ENCODE measurements around the gene FANCI.

FANCI gene

GRCh38 chr15:89322822-89323221, 79.0 kb downstream of the FANCI start:
- H4K20me1 ChIP-seq (ENCODE audit: insufficient read depth, low read length), result peaks cover 2% of the 10 kb centered on the region; the same call in 1 of the 2 replicates
- H3K27ac ChIP-seq (ENCODE audit: low read length), result no peak overlapping the region
- no peak overlapping the region for H2AFZ ChIP-seq (ENCODE audit: low read length)
- no peaks in the 10 kb centered on the region for H3K9me2 ChIP-seq (replicated peaks; ENCODE audit: insufficient read depth, low read length)
- DNase-seq, result no peak
- H3K27me3 ChIP-seq (replicated peaks; ENCODE audit: insufficient read depth, low read length), result no peaks in the 10 kb centered on the region
- H3K9me3 ChIP-seq (replicated peaks; ENCODE audit: insufficient read depth, low read length), result no peaks in the 10 kb centered on the region
- H3F3A ChIP-seq (ENCODE audit: insufficient read depth, low read length), result no peaks in the 10 kb centered on the region
- H3K9ac ChIP-seq (ENCODE audit: low read length), result no peak overlapping the region
- peaks cover 28% of the 10 kb centered on the region for H3K36me3 ChIP-seq (replicated peaks; ENCODE audit: insufficient read depth, low read length)
- no peak overlapping the region for H3K4me2 ChIP-seq (ENCODE audit: low read depth, low read length)
- TF ChIP-seq EZH2 (optimal IDR thresholded peaks at IDR 0.05; ENCODE audit: low read depth, low read length) (no peak), EZH2phosphoT487 (IDR thresholded peaks at IDR 0.05; ENCODE audit: low read length) (no peak)
- TF ChIP-seq, protein P1, sequence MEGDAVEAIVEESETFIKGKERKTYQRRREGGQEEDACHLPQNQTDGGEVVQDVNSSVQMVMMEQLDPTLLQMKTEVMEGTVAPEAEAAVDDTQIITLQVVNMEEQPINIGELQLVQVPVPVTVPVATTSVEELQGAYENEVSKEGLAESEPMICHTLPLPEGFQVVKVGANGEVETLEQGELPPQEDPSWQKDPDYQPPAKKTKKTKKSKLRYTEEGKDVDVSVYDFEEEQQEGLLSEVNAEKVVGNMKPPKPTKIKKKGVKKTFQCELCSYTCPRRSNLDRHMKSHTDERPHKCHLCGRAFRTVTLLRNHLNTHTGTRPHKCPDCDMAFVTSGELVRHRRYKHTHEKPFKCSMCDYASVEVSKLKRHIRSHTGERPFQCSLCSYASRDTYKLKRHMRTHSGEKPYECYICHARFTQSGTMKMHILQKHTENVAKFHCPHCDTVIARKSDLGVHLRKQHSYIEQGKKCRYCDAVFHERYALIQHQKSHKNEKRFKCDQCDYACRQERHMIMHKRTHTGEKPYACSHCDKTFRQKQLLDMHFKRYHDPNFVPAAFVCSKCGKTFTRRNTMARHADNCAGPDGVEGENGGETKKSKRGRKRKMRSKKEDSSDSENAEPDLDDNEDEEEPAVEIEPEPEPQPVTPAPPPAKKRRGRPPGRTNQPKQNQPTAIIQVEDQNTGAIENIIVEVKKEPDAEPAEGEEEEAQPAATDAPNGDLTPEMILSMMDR (IDR thresholded peaks at IDR 0.05; ENCODE audit: low read length), result no peak
- no peak overlapping the region for H3K4me3 ChIP-seq (ENCODE audit: low read length)
- peaks cover 61% of the 10 kb centered on the region for H3K79me2 ChIP-seq (ENCODE audit: low read length)
- no peaks in the 10 kb centered on the region for H3K4me1 ChIP-seq (ENCODE audit: low read length)

- Histone ChIP-seq H4K20me1 (ENCODE audit: insufficient read depth, low read length) (peaks cover 2% of the 10 kb centered on the region; the same call in 1 of the 2 replicates), H3K27me3 (replicated peaks; ENCODE audit: insufficient read depth, low read length) (no peaks in the 10 kb centered on the region), H3K4me1 (ENCODE audit: low read length) (no peaks in the 10 kb centered on the region), H3K36me3 (replicated peaks; ENCODE audit: insufficient read depth, low read length) (peaks cover 33% of the 10 kb centered on the region), H3K4me2 (ENCODE audit: low read depth, low read length) (no peak overlapping the region), H3F3A (ENCODE audit: insufficient read depth, low read length) (no peaks in the 10 kb centered on the region), H3K27ac (ENCODE audit: low read length) (no peak overlapping the region), H3K9me3 (replicated peaks; ENCODE audit: insufficient read depth, low read length) (no peaks in the 10 kb centered on the region), H3K4me3 (ENCODE audit: low read length) (no peak overlapping the region), H3K79me2 (ENCODE audit: low read length) (peaks cover 64% of the 10 kb centered on the region), H2AFZ (ENCODE audit: low read length) (no peak overlapping the region), H3K9me2 (replicated peaks; ENCODE audit: insufficient read depth, low read length) (no peaks in the 10 kb centered on the region), H3K9ac (ENCODE audit: low read length) (no peak overlapping the region)
- TF ChIP-seq, protein P1 (IDR thresholded peaks at IDR 0.05; ENCODE audit: low read length), result no peak
- no peak for TF ChIP-seq EZH2phosphoT487 (IDR thresholded peaks at IDR 0.05; ENCODE audit: low read length)
- no peak for TF ChIP-seq EZH2 (optimal IDR thresholded peaks at IDR 0.05; ENCODE audit: low read depth, low read length)
- no peak for DNase-seq
Measured at GRCh38 chr15:89323825-89324224, 80.0 kb downstream of the FANCI start.

DNA sequence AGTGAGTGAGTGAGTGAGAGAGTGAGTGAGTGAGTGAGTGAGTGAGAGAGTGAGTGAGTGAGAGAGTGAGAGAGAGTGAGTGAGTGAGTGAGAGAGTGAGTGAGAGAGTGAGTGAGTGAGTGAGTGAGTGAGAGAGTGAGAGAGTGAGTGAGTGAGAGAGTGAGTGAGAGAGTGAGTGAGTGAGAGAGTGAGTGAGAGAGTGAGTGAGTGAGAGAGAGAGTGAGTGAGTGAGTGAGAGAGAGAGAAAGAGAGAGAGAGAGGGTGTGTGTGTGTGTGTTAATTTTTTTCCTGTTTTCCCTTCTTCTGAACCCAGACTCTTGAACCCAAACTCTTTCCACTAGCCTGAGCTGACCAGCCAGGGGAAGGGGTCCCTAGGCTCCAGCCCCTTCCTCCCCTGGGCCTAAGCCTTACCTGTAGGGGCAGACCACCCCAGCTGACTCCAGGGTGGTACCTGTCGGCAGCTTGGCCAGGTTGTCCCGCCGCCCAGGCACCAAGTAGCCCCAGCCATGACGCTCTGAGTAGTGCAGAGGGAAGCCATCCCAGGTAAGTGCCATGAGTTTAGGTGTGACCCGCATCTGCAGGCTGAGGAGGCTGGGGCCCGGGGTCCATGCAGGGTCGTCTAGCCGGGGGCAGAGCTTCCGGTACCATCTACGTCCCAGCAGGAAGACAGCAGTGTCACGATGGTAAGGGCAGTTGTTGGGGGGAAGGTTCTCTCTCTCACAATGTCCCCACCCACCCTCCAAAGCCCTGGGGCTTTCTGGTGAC, 81.4 kb downstream of the FANCI start:
- peaks cover 2% of the 10 kb centered on the region; the same call in 1 of the 2 replicates for H3K4me1 ChIP-seq (ENCODE audit: low read length)
- no peak overlapping the region for H3K27ac ChIP-seq (ENCODE audit: low read length)
- H3K36me3 ChIP-seq (replicated peaks; ENCODE audit: insufficient read depth, low read length), result peaks cover 35% of the 10 kb centered on the region
- TF ChIP-seq, protein P1 (IDR thresholded peaks at IDR 0.05; ENCODE audit: low read length), result no peak
- TF ChIP-seq EZH2 (optimal IDR thresholded peaks at IDR 0.05; ENCODE audit: low read depth, low read length) (no peak), EZH2phosphoT487 (IDR thresholded peaks at IDR 0.05; ENCODE audit: low read length) (no peak)
- no peak for DNase-seq
- peaks cover 2% of the 10 kb centered on the region; the same call in 1 of the 2 replicates for H4K20me1 ChIP-seq (ENCODE audit: insufficient read depth, low read length)
- H2AFZ ChIP-seq (ENCODE audit: low read length), result no peak overlapping the region
- H3K27me3 ChIP-seq (replicated peaks; ENCODE audit: insufficient read depth, low read length), result no peaks in the 10 kb centered on the region
- H3K79me2 ChIP-seq (ENCODE audit: low read length), result peaks cover 73% of the 10 kb centered on the region
- no peak overlapping the region for H3K9ac ChIP-seq (ENCODE audit: low read length)
- no peaks in the 10 kb centered on the region for H3K9me2 ChIP-seq (replicated peaks; ENCODE audit: insufficient read depth, low read length)
- H3K4me3 ChIP-seq (ENCODE audit: low read length), result no peak overlapping the region
- no peaks in the 10 kb centered on the region for H3F3A ChIP-seq (ENCODE audit: insufficient read depth, low read length)
- H3K9me3 ChIP-seq (replicated peaks; ENCODE audit: insufficient read depth, low read length), result no peaks in the 10 kb centered on the region
- no peak overlapping the region for H3K4me2 ChIP-seq (ENCODE audit: low read depth, low read length)
